ENCODE results near the gene MMD2.

The MMD2 gene

GRCh38 chr7:4866528-4867496 lies 92.2 kb downstream of the MMD2 start:
- no peak for DNase-seq

- no peak for DNase-seq
Measured at GRCh38 chr7:4862156-4862555, 96.8 kb downstream of the MMD2 start.

GRCh38 chr7:4861673-4862072 lies 97.3 kb downstream of the MMD2 start, which contains the start of gene PAPOLB:
Gene PAPOLB (minus strand): TSS chr7:4862030. CDS start chr7:4861810, 220 bp downstream.
- no peak for DNase-seq

GRCh38 chr7:4861227-4861626 lies 97.8 kb downstream of the MMD2 start:
- DNase-seq, result no peak

GRCh38 chr7:4857189-4857588 lies 101.8 kb downstream of the MMD2 start:
- no peak for DNase-seq

- no peak for DNase-seq
Measured at GRCh38 chr7:4856336-4857057, 102.5 kb downstream of the MMD2 start.

Data from NCI-H1694 (cell line).